Upper lobe of left lung (tissue), 6 donors: Measurements from ENCODE around the gene RTL1. TPM values are rescaled to one million over a fixed set of nuclear protein-coding genes. Genes with fewer than 3 reads are reported as not detected.

ENCODE experiments used
- ATAC-seq, 2 donors: fragments of 200-7000 bp; cut with Tn5 transposase; one replicate each; pipeline ENCODE4 v1.9.1; 2022; ENCODE audit warnings: mild to moderate bottlenecking in 2 of 2, moderate library complexity in 2 of 2; ENCODE audit not compliant: low FRiP score in 2 of 2
- DNase-seq, 2 donors: peaks; one replicate each; pipeline ENCODE4 v3.0.0-alpha.2; 2019 to 2020
- H3K27ac ChIP-seq, 4 donors: fragments of 200-600 bp; sonication (generic); one replicate each; pipeline ENCODE4 v1.5.1; 2016 to 2019
- H3K27me3 ChIP-seq, 4 donors: fragments of 200-600 bp; sonication (generic); one replicate each; pipeline ENCODE4 v1.5.1; 2017 to 2019
- H3K36me3 ChIP-seq, 4 donors: fragments of 200-600 bp; sonication (generic); one replicate each; pipeline ENCODE4 v1.5.1; 2016 to 2019
- H3K4me1 ChIP-seq, 4 donors: fragments of 200-600 bp; sonication (generic); one replicate each; pipeline ENCODE4 v1.5.1; 2018 to 2019
- H3K4me3 ChIP-seq, 4 donors: fragments of 200-600 bp; sonication (generic); one replicate each; pipeline ENCODE4 v1.5.1; 2017 to 2019; ENCODE audit warnings: mild to moderate bottlenecking in 2 of 4, moderate library complexity in 1 of 4
- H3K9me3 ChIP-seq, 4 donors: fragments of 200-600 bp; sonication (generic); one replicate each; pipeline ENCODE4 v1.5.1; 2018 to 2019
- CTCF ChIP-seq, 6 experiments: fragments of 450-650 bp in 4 of 6; fragments of 200-600 bp in 2 of 6; sonication (generic) in 2 of 6; IDR thresholded peaks; one replicate each; pipeline ENCODE4 v1.5.1; 2016 to 2019; ENCODE audit warnings: antibody characterized with exemption in 6 of 6
- EP300 ChIP-seq, 4 donors: sonication (generic); formaldehyde crosslinking; IDR thresholded peaks; one replicate each; pipeline ENCODE4 v1.5.1; 2017; ENCODE audit warnings: antibody characterized with exemption in 4 of 4, control low read depth in 2 of 4
- POLR2A ChIP-seq, 4 donors: fragments of 450-650 bp; IDR thresholded peaks; one replicate each; pipeline ENCODE4 v1.5.1; 2016 to 2017; ENCODE audit warnings: antibody characterized with exemption in 4 of 4, mild to moderate bottlenecking in 2 of 4
- POLR2AphosphoS5 ChIP-seq, 2 donors: sonication (generic); formaldehyde crosslinking; IDR thresholded peaks; one replicate each; pipeline ENCODE4 v1.5.1; 2017; ENCODE audit warnings: antibody characterized with exemption in 2 of 2
- WGBS, 2 donors: methylation state at CpG; one replicate each; pipeline ENCODE4 v1.1.5; 2017 to 2018; 5-methylcytosine and 5-hydroxymethylcytosine counted together
- total RNA-seq, 6 donors: library from RNA; depleted of rRNA in 4 of 6; stranded (reverse); fragments of >200 nt in 4 of 6; gene quantifications; one replicate each; pipeline versions ENCODE4 v1.1.0 to v1.2.1, GENCODE V29; 2016 to 2021
- donor health status: DM: no; HTN: no; CAD: no; lungs with moderate emphysema.
- donor health status: DM: no; HTN: yes; CAD: no; lungs with severe emphysema.

The RTL1 gene
- total RNA-seq, 6 donors from 2014 or later, result not detected

GRCh38 chr14:100885617-100886016 lies 17.9 kb downstream of the RTL1 start:
- ATAC-seq (no peak), DNase-seq (no peak)
- no peak overlapping the region for H3K27ac ChIP-seq
- no peaks in the 10 kb centered on the region for H3K4me1 ChIP-seq
- H3K4me3 ChIP-seq, result no peak overlapping the region
- H3K36me3 ChIP-seq, result no peaks in the 10 kb centered on the region
- WGBS, 2 donors, result 72 to 74% methylated on average over 5 of the region's 5 CpGs
- TF ChIP-seq POLR2AphosphoS5 (IDR thresholded peaks at IDR 0.05), result no peak
- H3K27me3 ChIP-seq, result no peaks in the 10 kb centered on the region
- no peaks in the 10 kb centered on the region for H3K9me3 ChIP-seq

DNA sequence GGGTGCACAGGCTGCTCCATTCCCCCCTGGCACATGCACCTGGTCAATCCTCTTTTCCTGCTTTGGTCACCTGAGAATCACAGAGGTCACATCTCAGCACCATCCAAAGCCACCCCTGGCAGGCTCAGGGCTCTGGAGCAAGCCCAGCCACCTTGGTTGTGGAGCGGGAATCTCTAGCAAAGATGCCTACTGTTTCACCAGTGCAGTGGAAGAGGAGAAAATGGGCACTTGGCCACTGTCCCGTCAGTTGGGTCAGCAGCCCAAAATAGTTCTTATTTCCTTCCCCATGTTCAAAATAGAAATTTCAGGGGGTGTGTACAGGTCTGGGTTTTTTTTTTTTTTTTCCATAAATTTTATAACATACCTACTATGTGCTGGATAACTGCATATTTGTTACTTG lies 18.3 kb downstream of the RTL1 start:
- H3K4me3 ChIP-seq, result no peak overlapping the region
- H3K27me3 ChIP-seq, result no peaks in the 10 kb centered on the region
- ATAC-seq, result no peak
- DNase-seq, result no peak
- WGBS, 2 donors, result 62 to 80% methylated on average over 2 of the region's 2 CpGs
- H3K4me1 ChIP-seq, result no peaks in the 10 kb centered on the region
- H3K36me3 ChIP-seq, result no peaks in the 10 kb centered on the region
- H3K9me3 ChIP-seq, result no peaks in the 10 kb centered on the region
- no peak overlapping the region for H3K27ac ChIP-seq
- TF ChIP-seq POLR2AphosphoS5 (IDR thresholded peaks at IDR 0.05) (no peak), CTCF (IDR thresholded peaks at IDR 0.05) (no peak), EP300 (IDR thresholded peaks at IDR 0.05) (no peak), POLR2A (IDR thresholded peaks at IDR 0.05) (no peak)

DNA sequence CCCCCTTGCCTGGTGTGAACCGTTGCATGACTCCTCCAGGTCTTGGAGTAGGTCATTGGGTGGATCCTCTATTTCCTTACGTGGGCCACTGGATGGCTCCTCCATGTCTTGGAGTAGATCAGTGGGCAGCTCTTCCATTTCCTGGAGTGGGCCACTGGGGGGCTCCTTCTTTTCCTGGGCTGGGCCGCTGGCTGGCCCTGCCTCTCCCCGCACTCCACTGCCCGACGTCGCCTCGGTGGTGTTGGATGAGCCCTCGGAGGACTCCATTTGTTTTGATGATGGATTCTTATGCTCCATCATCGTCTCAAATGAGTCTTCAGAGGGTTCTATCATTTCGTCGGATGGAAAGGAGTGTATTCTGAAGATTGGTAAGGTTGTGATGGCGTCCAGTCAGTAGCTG lies 19.1 kb downstream of the RTL1 start:
- H3K36me3 ChIP-seq, result no peaks in the 10 kb centered on the region
- H3K9me3 ChIP-seq, result no peaks in the 10 kb centered on the region
- DNase-seq (no peak), ATAC-seq (no peak)
- WGBS, 2 donors, result 88 to 90% methylated on average over 13 of the region's 13 CpGs
- H3K27me3 ChIP-seq, result no peaks in the 10 kb centered on the region
- no peaks in the 10 kb centered on the region for H3K4me1 ChIP-seq
- no peak overlapping the region for H3K4me3 ChIP-seq
- H3K27ac ChIP-seq, result no peak overlapping the region
- TF ChIP-seq CTCF (IDR thresholded peaks at IDR 0.05), result no peak
- no peak for TF ChIP-seq POLR2AphosphoS5 (IDR thresholded peaks at IDR 0.05)
- TF ChIP-seq EP300 (IDR thresholded peaks at IDR 0.05), result no peak
- no peak for TF ChIP-seq POLR2A (IDR thresholded peaks at IDR 0.05)

GRCh38 chr14:100883789-100884101 lies 19.8 kb downstream of the RTL1 start:
- Histone ChIP-seq H3K36me3 (no peaks in the 10 kb centered on the region), H3K27me3 (no peaks in the 10 kb centered on the region), H3K4me3 (no peak overlapping the region), H3K27ac (no peak overlapping the region), H3K4me1 (no peaks in the 10 kb centered on the region), H3K9me3 (no peaks in the 10 kb centered on the region)
- ATAC-seq (no peak), DNase-seq (no peak)
- 92 to 93% methylated on average over 6 to 10 of the region's 11 CpGs for WGBS, 2 donors
- TF ChIP-seq POLR2AphosphoS5 (IDR thresholded peaks at IDR 0.05) (no peak), EP300 (IDR thresholded peaks at IDR 0.05) (no peak), CTCF (IDR thresholded peaks at IDR 0.05) (no peak), POLR2A (IDR thresholded peaks at IDR 0.05) (no peak)

- H3K9me3 ChIP-seq, result no peaks in the 10 kb centered on the region
- no peaks in the 10 kb centered on the region for H3K27me3 ChIP-seq
- H3K4me1 ChIP-seq, result no peaks in the 10 kb centered on the region
- no peak overlapping the region for H3K4me3 ChIP-seq
- no peak overlapping the region for H3K27ac ChIP-seq
- H3K36me3 ChIP-seq, result no peaks in the 10 kb centered on the region
- WGBS, 2 donors, result 91 to 96% methylated on average over 30 to 45 of the region's 46 CpGs
- TF ChIP-seq POLR2AphosphoS5 (IDR thresholded peaks at IDR 0.05) (no peak), CTCF (IDR thresholded peaks at IDR 0.05) (no peak), EP300 (IDR thresholded peaks at IDR 0.05) (no peak), POLR2A (IDR thresholded peaks at IDR 0.05) (no peak)
- DNase-seq (no peak), ATAC-seq (no peak)
Measured at GRCh38 chr14:100882991-100883788, 20.3 kb downstream of the RTL1 start.
